HG03045 (cell line): ENCODE results near the gene IRX3.
"Not testable (repeated sequence)": the region's sequence is repeated elsewhere in the genome, so short reads cannot be mapped to it uniquely, and the experiment has no call there.

ENCODE experiments used
- ATAC-seq: cut with Tn5 transposase; IDR thresholded peaks from one replicate; pipeline ENCODE4 v1.9.1; 2021; ENCODE audit warnings: mild to moderate bottlenecking, moderate library complexity; ENCODE audit not compliant: unreplicated experiment

Gene IRX3

DNA sequence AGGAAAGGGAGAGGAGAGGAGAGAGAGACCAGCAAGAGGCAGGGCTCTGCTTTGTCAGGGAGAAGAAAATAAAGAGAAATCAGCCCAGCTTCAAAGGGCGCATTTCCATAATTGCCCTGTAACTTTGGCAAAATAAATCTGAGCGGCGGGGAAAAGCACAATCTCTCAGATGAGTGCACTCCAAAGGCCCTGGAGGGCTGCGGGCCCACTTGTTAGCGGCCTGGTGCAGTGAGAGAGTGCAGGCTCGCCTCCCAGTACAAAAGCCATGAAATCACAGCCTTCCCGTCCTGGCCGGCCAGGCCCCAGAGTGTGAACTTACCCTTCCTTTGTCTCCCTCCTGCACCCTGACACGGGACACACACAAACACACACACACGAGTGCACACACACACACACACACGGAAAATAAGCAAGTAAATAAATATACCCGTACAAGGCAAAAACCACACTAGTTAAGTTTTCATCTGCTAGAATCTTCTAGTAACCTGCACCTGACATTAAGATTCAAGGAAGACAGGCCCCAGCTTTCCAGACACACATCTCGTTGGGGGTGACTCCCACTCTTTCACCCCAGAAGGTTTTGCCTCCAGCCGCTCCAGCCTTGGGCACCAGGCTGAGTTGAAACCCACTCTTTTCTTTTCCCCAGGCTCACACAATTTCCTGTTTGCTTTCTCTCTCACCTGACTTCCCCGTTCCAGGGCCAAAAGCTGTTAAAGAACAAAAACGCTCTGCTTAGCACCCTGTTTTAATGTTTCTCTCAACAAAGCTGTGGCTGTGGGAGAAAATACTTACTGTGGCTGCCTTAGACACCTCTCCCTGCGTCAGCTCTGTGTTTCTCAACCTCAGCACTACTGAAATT, 8.5 kb downstream of the IRX3 start:
- ATAC-seq, result no peak

DNA sequence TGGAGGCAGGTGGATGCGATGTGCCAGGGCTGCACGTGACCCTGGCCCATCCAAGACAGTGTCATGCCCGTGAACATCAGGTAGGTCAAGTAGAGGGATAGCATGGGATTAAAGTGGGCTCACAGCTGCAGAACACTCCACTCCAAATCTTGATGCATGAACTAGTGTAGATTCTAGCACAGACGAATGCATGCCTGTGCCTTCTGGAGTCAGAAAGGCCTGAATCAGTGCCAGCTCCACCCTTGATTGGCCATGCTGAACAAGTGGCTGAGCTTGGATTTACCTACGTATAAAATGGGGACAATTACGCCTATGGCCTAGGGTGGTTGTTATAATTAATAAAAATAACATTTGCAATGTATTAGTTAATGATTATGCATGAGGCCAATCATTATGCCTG, 10.6 kb downstream of the IRX3 start:
- ATAC-seq, result no peak

DNA sequence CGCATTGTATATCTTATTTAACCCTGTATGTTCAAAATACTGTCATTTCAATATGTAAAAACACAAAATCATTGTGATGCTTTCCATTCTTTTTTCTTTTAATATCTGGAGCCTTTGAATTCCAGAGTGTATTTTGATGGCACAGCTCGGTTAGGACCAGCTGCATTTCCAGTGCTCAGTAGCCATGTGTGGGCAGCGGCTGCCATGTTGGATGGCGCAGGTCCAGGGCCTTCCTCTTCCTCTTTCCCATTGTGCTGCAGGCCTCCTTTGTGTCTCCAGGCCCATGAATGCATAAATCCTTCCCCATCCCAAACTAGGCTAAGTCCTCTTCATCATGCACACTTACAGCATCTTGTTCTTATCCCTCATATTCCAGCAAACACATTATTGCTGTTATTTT, 13.0 kb downstream of the IRX3 start:
- no peak for ATAC-seq

- no peak for ATAC-seq
Observed at GRCh38 chr16:54270711-54271110, 15.9 kb downstream of the IRX3 start.

DNA sequence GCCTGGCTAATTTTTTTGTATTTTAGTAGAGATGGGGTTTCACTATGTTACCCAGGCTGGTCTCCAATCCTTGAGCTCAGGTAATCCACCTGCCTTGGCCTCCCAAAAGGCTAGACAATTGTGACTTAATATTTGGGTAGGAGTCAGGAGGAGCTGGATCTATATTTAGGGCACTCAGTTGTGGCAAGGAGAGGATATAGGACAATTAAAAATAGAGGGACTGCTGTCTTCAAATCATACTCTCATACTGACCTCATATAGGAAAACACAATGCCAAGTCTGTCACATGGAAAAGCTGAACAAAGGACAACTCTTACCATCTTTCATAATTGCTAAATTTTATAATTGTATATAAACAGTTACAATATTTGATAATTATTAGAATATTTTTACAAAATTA, 17.1 kb downstream of the IRX3 start:
- no peak for ATAC-seq

GRCh38 chr16:54268766-54269165, 17.8 kb downstream of the IRX3 start:
- no peak for ATAC-seq

GRCh38 chr16:54268340-54268739, 18.2 kb downstream of the IRX3 start:
- no peak for ATAC-seq

- ATAC-seq, result no peak
Observed at GRCh38 chr16:54266363-54266955, 20.1 kb downstream of the IRX3 start.

DNA sequence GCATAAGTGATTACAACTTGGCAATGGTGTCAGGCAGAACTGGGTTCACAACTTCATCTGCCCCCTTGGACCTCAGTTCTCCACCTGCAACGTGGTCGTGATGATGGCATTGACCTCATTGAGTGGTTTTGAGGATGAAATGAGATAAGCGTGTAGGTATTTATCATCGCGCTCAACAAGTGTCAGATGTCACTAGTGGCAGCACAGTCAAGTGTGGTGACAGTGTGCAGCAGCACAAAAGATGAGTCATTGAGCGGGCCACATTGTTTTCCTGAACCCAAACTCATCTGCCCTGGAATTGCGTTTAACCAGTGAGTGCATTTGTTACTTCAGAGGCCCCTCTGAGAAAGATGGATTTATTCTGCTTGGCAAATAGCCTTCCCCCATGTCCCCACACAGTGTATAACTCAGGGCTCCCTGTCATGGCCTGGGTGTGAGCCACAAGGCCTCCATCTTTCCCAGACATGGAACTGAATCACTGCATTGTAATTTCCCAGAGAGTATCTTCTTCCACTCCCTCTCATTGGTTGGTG, 20.9 kb downstream of the IRX3 start:
- no peak for ATAC-seq

GRCh38 chr16:54253118-54253517, 33.5 kb downstream of the IRX3 start:
- ATAC-seq, result no peak

DNA sequence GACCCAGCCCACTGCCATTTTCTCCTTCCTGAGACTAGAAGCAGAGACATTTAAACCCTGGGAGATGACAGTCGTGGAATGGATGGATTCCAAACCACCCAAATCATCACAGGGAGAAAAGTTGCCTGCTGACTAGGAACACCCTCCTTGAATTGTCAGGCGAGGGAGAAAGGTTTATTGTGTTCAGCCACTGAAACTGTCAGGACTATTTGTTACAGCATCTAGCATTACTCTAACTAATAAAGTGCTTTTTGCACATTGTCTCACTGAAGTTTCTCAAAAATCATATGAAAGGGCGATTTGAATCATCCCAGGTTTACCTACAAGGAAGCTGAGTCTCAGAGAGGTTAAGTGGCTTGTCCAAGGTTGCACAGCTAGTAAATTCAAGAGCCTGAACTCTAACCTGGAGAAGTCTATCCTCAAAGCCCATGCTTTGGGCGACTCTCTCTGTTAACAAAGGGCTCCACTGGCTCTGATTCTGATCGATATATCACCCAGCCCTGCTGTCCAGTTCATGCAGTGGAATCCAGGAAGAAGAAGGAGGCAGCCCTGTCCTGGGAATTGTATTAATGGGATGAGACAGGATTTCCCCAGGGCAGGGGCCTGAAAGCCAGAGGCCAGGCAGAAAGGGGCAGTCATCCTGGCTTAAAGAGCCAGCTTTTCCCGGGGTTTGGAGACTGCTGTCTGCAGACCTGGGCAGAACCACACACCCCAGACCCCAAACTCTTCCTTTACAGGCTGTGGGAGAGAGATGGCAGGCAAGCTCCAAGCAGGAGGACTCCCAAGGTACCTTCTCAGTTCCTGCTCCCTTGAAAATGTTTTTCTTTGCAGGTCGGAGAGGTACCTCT, 37.5 kb downstream of the IRX3 start:
- ATAC-seq, result no peak

GRCh38 chr16:54247705-54248104, 38.9 kb downstream of the IRX3 start:
- ATAC-seq, result not testable (repeated sequence)

DNA sequence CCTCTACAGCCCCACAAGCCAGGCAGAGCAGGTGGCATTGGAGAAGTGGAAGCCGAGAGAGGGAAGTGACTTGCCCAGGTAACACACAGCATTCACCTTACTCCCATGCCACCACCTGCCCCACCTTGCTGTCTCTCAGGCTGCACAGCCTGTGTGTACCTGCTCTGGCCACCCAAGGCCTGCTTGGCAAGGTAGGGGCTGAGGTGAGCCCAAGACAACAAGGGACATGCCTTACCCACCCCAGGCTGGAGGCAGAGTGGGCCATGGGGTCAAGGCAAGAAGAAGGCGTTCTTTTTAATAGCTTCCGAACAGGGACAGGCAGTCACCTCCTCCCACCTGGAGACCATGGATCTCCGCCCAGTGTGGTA, 40.1 kb downstream of the IRX3 start:
- ATAC-seq, result no peak

DNA sequence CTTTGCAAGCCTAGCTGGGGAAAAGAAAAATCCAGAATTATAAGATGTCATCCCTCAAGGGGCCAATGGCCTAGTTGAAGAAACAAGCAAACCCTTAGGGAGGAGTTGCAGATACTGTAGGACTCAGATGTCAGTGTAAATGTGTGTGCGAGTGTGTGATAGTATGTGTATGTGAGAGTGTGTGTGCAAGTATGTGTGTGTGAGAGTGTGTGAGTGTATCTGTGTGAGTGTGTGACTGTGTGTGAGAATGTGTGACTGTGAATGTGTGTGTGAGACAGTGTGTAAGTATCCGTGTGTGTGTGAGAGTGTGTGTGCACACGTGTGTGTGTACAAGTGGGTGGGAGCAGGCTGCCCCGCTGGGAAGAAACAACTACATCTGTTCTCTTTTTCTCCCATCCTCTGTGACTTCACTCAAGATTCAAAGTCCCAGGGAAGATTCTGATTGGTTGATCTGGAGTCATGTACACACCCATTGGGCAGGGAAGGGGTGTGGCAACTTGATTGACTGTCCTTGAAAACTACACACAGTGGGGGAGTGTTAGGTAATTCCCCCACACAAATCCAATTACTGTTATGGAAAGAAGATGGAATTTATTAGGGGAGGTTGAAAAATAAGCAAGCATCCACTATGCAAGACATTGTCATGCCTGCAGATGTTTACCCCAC, 40.7 kb downstream of the IRX3 start:
- ATAC-seq, result no peak

DNA sequence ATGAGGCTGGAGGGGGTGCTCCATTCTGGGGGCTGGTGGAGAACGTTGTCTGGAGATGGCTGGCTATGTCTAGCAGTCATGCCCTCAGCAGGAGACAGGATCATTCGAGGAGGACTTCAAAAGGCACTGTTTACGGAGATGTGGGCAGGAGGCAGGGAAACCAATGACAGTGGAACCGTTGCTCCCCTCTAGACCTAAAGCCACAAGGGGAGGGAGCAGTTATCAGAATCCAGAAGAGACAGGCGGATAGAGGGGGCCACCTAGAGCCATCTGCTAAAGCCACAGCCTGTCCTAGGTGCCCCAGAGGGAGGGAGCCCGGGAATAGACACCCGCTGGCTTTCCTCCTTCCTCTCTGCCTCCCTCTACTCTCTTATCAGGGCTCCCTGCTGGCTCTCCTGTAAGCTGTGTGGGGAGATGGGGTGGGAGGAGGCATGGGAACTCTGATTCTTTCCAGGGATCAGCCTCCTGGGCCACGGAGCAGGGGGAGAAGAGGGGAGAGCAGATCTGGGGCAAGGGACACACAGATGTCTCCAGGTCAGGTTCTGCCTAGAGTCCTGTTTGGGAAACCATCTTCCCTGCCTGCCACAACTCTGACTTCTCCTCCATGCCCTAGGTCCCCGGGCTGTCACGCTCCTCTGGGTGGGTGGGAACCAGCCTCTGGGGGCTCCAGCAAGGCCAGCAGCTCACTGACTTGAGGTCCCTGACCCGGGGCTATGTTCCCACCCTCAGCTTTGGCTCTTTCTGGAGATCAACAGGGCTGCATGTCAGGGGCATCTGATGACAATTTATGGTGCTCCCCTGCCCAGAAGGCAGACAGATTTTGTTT, 42.3 kb downstream of the IRX3 start:
- ATAC-seq, result no peak

- no peak for ATAC-seq
Observed at GRCh38 chr16:54243202-54243601, 43.4 kb downstream of the IRX3 start.

DNA sequence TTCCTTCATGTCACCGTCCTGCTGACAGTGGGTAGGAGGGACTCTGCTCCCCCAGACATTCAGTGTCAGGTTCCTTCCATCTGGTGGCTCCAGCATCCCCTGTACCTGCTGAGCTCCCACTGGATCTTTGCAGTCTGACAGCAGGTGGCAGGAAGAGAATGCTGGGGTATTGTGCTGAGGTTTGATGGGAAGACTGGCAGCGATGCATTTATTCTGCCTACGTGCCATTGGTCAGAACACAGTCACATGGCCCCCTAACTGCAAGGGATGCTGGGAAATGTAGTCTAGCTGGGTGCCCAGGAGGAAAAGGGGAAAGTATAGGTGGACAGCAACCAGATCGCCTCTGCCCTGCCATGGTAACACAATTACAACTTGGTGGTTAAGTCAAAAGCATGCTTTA, 44.4 kb downstream of the IRX3 start:
- no peak for ATAC-seq

DNA sequence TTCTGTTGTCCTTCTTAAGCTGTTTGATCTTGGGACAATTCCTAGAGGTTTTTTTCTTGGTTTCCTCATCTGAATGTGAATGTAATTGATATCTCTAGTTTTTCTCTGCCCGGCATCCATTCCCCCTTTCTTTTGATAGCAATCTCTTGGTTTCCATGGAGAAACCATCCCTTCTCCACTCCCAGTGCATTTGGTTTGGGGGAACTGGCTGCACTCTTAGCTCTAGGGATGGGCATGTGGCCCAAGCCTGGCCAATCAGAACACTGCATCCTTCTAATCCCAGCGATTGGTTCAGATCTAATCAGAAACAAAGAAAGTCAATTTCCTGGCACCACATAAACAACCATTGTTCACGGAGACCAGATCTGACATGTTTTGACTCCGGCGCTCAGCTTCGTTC, 45.1 kb downstream of the IRX3 start:
- ATAC-seq, result no peak

- ATAC-seq, result no peak
Observed at GRCh38 chr16:54240271-54241129, 46.1 kb downstream of the IRX3 start.
